Neural crest cell (in vitro differentiated cells): Measurements from ENCODE around the gene CEMIP2. TPM values are rescaled to one million over a fixed set of nuclear protein-coding genes. Genes with fewer than 3 reads are reported as not detected.

Experiments
- DNase-seq: peaks from one replicate; pipeline ENCODE4 v3.0.0; 2021; ENCODE audit warnings: low read depth, mixed read lengths, low spot score
- H3K27ac Mint-ChIP-seq: one replicate; pipeline ENCODE4 v1.8.0; 2021; ENCODE audit warnings: mild to moderate bottlenecking, mixed read lengths; ENCODE audit not compliant: unreplicated experiment
- H3K27me3 Mint-ChIP-seq: 2 replicates; pipeline ENCODE4 v1.8.0; 2021; ENCODE audit warnings: low read depth, mild to moderate bottlenecking, mixed read lengths
- H3K36me3 Mint-ChIP-seq: 2 replicates; pipeline ENCODE4 v1.8.0; 2021; ENCODE audit warnings: low read depth, mild to moderate bottlenecking, mixed read lengths
- H3K4me1 Mint-ChIP-seq: 2 replicates; pipeline ENCODE4 v1.8.0; 2021; ENCODE audit warnings: mixed read lengths
- H3K4me3 Mint-ChIP-seq: one replicate; pipeline ENCODE4 v1.8.0; 2021; ENCODE audit warnings: mild to moderate bottlenecking, mixed read lengths
- H3K9me3 Mint-ChIP-seq: 2 replicates; pipeline ENCODE4 v1.8.0; 2021; ENCODE audit warnings: mixed read lengths
- total RNA-seq: library from RNA; stranded (reverse); gene quantifications from 2 replicates; pipeline ENCODE4 v1.2.1, GENCODE V29; 2021
- TF ChIP-seq, protein P1 (sequence below): fragments of 200-600 bp; sonication (generic); conservative IDR thresholded peaks from 2 replicates; pipeline ENCODE4 v1.5.0; 2021; ENCODE audit warnings: antibody characterized with exemption, mild to moderate bottlenecking

The CEMIP2 gene
- total RNA-seq, 1 donor from 2014 or later = 94.4 TPM

GRCh38 chr9:71743217-71743705, 25.1 kb downstream of the CEMIP2 start:
- peaks cover 44% of the 10 kb centered on the region for H3K36me3 Mint-ChIP-seq

DNA sequence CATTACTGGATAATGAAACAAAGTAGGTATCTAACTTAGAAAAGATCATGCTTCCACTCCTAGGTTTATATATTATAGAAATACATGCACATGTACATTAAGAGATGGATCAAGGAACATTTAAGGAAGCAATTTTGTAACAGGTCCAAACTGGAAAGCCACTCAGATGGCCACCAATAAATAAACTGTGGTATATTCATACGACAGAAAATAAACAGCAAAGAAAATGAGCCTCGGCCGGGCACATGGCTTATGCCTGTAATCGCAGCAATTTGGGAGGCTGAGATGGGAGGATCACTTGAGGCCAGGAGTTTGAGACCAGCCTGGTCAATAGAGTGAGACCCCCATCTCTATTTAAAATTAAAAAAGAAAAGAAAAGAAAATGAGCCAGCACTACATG, 25.6 kb downstream of the CEMIP2 start:
- Mint-ChIP-seq H3K4me1 (peaks cover 30% of the 10 kb centered on the region), H3K27me3 (no peaks in the 10 kb centered on the region), H3K36me3 (peaks cover 41% of the 10 kb centered on the region), H3K9me3 (peaks cover 2% of the 10 kb centered on the region), H3K4me3 (no peak overlapping the region), H3K27ac (no peak overlapping the region)
- TF ChIP-seq, protein P1, sequence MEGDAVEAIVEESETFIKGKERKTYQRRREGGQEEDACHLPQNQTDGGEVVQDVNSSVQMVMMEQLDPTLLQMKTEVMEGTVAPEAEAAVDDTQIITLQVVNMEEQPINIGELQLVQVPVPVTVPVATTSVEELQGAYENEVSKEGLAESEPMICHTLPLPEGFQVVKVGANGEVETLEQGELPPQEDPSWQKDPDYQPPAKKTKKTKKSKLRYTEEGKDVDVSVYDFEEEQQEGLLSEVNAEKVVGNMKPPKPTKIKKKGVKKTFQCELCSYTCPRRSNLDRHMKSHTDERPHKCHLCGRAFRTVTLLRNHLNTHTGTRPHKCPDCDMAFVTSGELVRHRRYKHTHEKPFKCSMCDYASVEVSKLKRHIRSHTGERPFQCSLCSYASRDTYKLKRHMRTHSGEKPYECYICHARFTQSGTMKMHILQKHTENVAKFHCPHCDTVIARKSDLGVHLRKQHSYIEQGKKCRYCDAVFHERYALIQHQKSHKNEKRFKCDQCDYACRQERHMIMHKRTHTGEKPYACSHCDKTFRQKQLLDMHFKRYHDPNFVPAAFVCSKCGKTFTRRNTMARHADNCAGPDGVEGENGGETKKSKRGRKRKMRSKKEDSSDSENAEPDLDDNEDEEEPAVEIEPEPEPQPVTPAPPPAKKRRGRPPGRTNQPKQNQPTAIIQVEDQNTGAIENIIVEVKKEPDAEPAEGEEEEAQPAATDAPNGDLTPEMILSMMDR = no peak
- no peak for DNase-seq

More at GRCh38 chr9:71743217-71743705, 25.1 kb downstream of the CEMIP2 start:
- H3K27ac Mint-ChIP-seq = no peak overlapping the region
- no peak overlapping the region for H3K4me3 Mint-ChIP-seq
- H3K9me3 Mint-ChIP-seq = peaks cover 2% of the 10 kb centered on the region
- TF ChIP-seq, protein P1 = no peak
- no peak for DNase-seq
- H3K4me1 Mint-ChIP-seq = peaks cover 33% of the 10 kb centered on the region
- no peaks in the 10 kb centered on the region for H3K27me3 Mint-ChIP-seq

- TF ChIP-seq, protein P1 = no peak
- Mint-ChIP-seq H3K9me3 (peaks cover 2% of the 10 kb centered on the region), H3K4me3 (no peak overlapping the region), H3K36me3 (peaks cover 37% of the 10 kb centered on the region), H3K27ac (peak overlapping the region; percentile 92), H3K27me3 (no peaks in the 10 kb centered on the region), H3K4me1 (peaks cover 30% of the 10 kb centered on the region)
- no peak for DNase-seq
These were observed 26.2 kb downstream of the CEMIP2 start for GRCh38 chr9:71741926-71742648.

DNA sequence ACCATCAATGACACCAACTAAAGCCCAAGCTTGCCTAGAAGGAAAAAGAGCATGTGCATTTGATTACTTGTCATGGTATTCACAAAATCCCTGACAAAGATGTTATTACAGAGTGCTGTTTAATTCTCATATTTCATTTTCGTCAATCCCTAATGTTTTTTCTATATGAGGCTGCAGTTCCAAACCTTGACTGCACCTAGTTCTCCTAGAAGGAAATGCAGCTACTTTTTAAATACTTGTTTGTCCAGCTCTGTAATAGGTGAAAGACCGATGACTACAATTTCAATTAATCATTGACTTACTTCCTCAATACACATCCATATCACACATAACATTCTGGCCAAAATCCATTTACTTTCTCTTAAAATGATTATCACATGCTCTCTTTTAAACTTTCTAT, 28.1 kb downstream of the CEMIP2 start:
- no peaks in the 10 kb centered on the region for H3K27me3 Mint-ChIP-seq
- no peak for DNase-seq
- H3K9me3 Mint-ChIP-seq = peaks cover 2% of the 10 kb centered on the region
- H3K4me3 Mint-ChIP-seq = no peak overlapping the region
- TF ChIP-seq, protein P1 = no peak
- H3K36me3 Mint-ChIP-seq = peaks cover 36% of the 10 kb centered on the region
- no peak overlapping the region for H3K27ac Mint-ChIP-seq
- peaks cover 28% of the 10 kb centered on the region for H3K4me1 Mint-ChIP-seq

DNA sequence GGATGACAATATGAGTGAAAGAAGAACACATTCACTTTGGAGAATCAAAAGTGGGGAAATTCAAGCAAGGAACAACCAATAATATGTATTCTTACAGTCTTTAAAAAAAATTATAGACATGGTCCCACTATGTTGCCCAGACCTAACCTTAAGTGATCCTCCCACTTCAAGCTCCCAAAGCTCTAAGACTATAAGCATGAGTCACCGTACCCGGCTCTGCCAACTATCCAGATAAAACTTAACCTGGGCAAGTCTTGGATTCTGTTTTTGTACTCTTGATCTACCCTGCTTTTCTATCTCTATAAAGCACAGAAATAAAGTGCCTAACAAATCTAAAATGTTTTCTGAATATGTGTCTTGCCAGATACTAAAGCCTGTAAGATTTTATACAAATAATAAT, 30.9 kb downstream of the CEMIP2 start:
- peaks cover 40% of the 10 kb centered on the region for H3K36me3 Mint-ChIP-seq
- H3K4me1 Mint-ChIP-seq = peaks cover 19% of the 10 kb centered on the region
- no peak overlapping the region for H3K4me3 Mint-ChIP-seq
- TF ChIP-seq, protein P1 = no peak
- no peaks in the 10 kb centered on the region for H3K27me3 Mint-ChIP-seq
- H3K9me3 Mint-ChIP-seq = peaks cover 2% of the 10 kb centered on the region
- DNase-seq = no peak
- no peak overlapping the region for H3K27ac Mint-ChIP-seq
